ENCODE measurements around the gene RNF167.
A peak's percentile ranks its signal among the peaks of the same experiment; 100 is the strongest.

The RNF167 gene

GRCh38 chr17:4939546-4939795 lies 597 bp upstream of the RNF167 start:
- H3K4me3 ChIP-seq (ENCODE audit: low read length), result peak overlapping the region; percentile 89
- DNase-seq (ENCODE audit: low read depth), result no peak
- no peak for TF ChIP-seq CTCF (conservative IDR thresholded peaks at IDR 0.05; ENCODE audit: low read length)

- peak overlapping the region; percentile 89 for H3K4me3 ChIP-seq (ENCODE audit: low read length)
- TF ChIP-seq CTCF (conservative IDR thresholded peaks at IDR 0.05; ENCODE audit: low read length), result no peak
- no peak for DNase-seq (ENCODE audit: low read depth)
These were observed 669 bp downstream of the RNF167 start for GRCh38 chr17:4940555-4941318.

GRCh38 chr17:4941319-4941610 lies 1.2 kb downstream of the RNF167 start:
- peak overlapping the region; percentile 89 for H3K4me3 ChIP-seq (ENCODE audit: low read length)
- DNase-seq (ENCODE audit: low read depth), result no peak
- no peak for TF ChIP-seq CTCF (conservative IDR thresholded peaks at IDR 0.05; ENCODE audit: low read length)

- H3K4me3 ChIP-seq (ENCODE audit: low read length), result no peak overlapping the region
- no peak for TF ChIP-seq CTCF (conservative IDR thresholded peaks at IDR 0.05; ENCODE audit: low read length)
- DNase-seq (ENCODE audit: low read depth), result no peak
These were observed 2.9 kb downstream of the RNF167 start for GRCh38 chr17:4942760-4943508.

GRCh38 chr17:4944163-4944553 lies 4.1 kb downstream of the RNF167 start:
- TF ChIP-seq CTCF (conservative IDR thresholded peaks at IDR 0.05; ENCODE audit: low read length), result no peak
- H3K4me3 ChIP-seq (ENCODE audit: low read length), result no peak overlapping the region
- no peak for DNase-seq (ENCODE audit: low read depth)

- no peak for DNase-seq (ENCODE audit: low read depth)
- TF ChIP-seq CTCF (conservative IDR thresholded peaks at IDR 0.05; ENCODE audit: low read length), result no peak
- H3K4me3 ChIP-seq (ENCODE audit: low read length), result peak overlapping the region; percentile 97
These were observed 4.6 kb downstream of the RNF167 start for GRCh38 chr17:4944554-4945175.

Measured in AG10803 (cell line).